SJSA1 (cell line): ENCODE results near the gene NID1. TPM values are rescaled to one million over a fixed set of nuclear protein-coding genes. Genes with fewer than 3 reads are reported as not detected.
"Not testable (repeated sequence)": the region's sequence is repeated elsewhere in the genome, so short reads cannot be mapped to it uniquely, and the experiment has no call there.

Source experiments
- DNase-seq, 2 experiments: peaks; one replicate each; pipeline ENCODE4 v3.0.0-alpha.2; 2015 to 2020; ENCODE audit warnings: low spot score in 2 of 2, low read depth in 1 of 2
- H3K27ac ChIP-seq: fragments of 250-450 bp; sonication (Bioruptor Pico); 2 replicates; pipeline ENCODE4 v1.5.1; 2020; ENCODE audit warnings: mild to moderate bottlenecking, moderate library complexity
- H3K27me3 ChIP-seq: fragments of 250-450 bp; sonication (Bioruptor Pico); replicated peaks from 2 replicates; pipeline ENCODE4 v1.5.1; 2020; ENCODE audit warnings: mild to moderate bottlenecking, moderate library complexity
- H3K36me3 ChIP-seq: fragments of 250-450 bp; sonication (Bioruptor Pico); 2 replicates; pipeline ENCODE4 v1.5.1; 2020; ENCODE audit warnings: mild to moderate bottlenecking
- H3K4me1 ChIP-seq: fragments of 250-450 bp; sonication (Bioruptor Pico); replicated peaks from 2 replicates; pipeline ENCODE4 v1.6.1; 2021; ENCODE audit warnings: mild to moderate bottlenecking
- H3K4me3 ChIP-seq: fragments of 250-450 bp; sonication (Bioruptor Pico); 2 replicates; pipeline ENCODE4 v1.5.1; 2020; ENCODE audit warnings: mild to moderate bottlenecking
- H3K9me3 ChIP-seq: fragments of 250-450 bp; sonication (Bioruptor Pico); replicated peaks from 2 replicates; pipeline ENCODE4 v1.5.1; 2020; ENCODE audit warnings: mild to moderate bottlenecking
- total RNA-seq: library from RNA; depleted of rRNA; stranded (reverse); fragments of >200 nt; shearing (Covaris generic); gene quantifications from 2 replicates; pipeline ENCODE4 v1.2.3, GENCODE V29; 2014

The NID1 gene
- total RNA-seq, 1 experiment from 2014 or later = 47.7 TPM

DNA sequence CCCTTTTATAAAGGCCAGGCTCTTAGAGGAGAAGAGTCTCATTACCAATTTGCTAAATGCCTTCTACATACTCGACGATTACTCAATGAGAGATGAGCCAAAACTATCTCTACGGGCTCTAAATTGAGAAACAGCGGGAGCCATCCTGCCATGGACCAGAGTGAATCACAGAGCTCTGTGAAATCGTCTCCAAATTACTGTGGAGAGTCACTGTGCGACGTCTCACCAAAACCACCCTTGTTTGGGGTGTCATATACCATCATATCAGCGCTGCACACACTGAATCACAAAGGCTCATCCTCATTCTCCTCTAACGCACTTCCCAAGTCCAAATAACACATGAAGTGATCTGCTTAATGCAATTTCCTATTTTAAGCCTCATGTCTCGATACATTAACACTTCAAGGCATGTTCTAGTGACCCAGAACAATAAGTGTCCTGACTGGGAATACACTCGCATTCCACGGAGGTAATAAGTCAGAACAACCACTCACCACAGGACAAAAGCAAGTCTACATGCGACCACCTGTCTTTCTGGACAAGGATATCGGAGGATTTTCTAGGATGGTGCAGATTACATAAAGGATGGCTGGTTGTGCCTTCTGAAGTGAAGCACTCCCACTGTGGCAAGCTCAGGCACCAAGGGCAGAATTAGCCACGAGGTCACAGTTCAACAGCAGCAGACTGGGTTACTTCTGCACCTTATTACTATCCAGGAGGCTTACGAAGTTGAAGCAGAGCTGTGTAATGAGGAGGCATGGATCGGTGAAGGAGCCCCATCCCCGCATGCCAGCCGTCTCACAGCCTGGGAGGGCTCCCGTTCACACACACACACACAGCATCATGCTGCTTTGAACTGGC, 44.3 kb downstream of the NID1 start:
- no peaks in the 10 kb centered on the region for H3K4me1 ChIP-seq

GRCh38 chr1:236018885-236019453, 45.9 kb downstream of the NID1 start:
- peaks cover 19% of the 10 kb centered on the region for H3K36me3 ChIP-seq
- no peaks in the 10 kb centered on the region for H3K9me3 ChIP-seq
- no peak overlapping the region for H3K27ac ChIP-seq
- H3K27me3 ChIP-seq = no peaks in the 10 kb centered on the region
- H3K4me1 ChIP-seq = no peaks in the 10 kb centered on the region
- DNase-seq = no peak
- no peak overlapping the region for H3K4me3 ChIP-seq

More for the DNA sequence above, 44.3 kb downstream of the NID1 start:
- no peak overlapping the region for H3K4me3 ChIP-seq
- H3K27me3 ChIP-seq = no peaks in the 10 kb centered on the region
- H3K27ac ChIP-seq = no peak overlapping the region
- H3K9me3 ChIP-seq = no peaks in the 10 kb centered on the region
- DNase-seq = no peak
- peaks cover 27% of the 10 kb centered on the region for H3K36me3 ChIP-seq

GRCh38 chr1:236016782-236017400, 48.0 kb downstream of the NID1 start:
- no peaks in the 10 kb centered on the region for H3K4me1 ChIP-seq
- H3K36me3 ChIP-seq = peaks cover 10% of the 10 kb centered on the region
- no peak overlapping the region for H3K27ac ChIP-seq
- no peaks in the 10 kb centered on the region for H3K9me3 ChIP-seq
- H3K27me3 ChIP-seq = no peaks in the 10 kb centered on the region
- DNase-seq = no peak
- H3K4me3 ChIP-seq = no peak overlapping the region

DNA sequence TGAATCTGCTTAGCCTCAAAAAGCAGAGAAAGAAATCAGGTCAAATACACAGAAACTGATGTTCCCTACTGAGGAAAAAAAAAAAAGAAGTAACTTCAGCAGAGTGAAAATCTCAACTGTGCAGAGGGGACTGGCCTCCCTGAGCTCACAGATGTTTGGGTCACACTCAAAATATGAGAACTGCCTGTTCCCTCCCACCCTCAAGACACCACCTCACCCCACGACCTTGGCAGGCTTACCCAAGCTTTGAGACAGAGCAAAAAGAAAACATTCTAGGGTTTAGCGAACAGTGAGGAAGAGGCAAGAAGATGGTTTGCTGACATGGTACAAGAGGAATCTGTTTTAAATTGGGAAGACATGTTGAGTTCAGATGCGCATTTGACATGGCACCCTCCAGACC, 48.8 kb downstream of the NID1 start:
- H3K27ac ChIP-seq = no peak overlapping the region
- no peak for DNase-seq
- H3K4me1 ChIP-seq = no peaks in the 10 kb centered on the region
- no peak overlapping the region for H3K4me3 ChIP-seq
- no peaks in the 10 kb centered on the region for H3K9me3 ChIP-seq
- peaks cover 8% of the 10 kb centered on the region for H3K36me3 ChIP-seq
- no peaks in the 10 kb centered on the region for H3K27me3 ChIP-seq

DNA sequence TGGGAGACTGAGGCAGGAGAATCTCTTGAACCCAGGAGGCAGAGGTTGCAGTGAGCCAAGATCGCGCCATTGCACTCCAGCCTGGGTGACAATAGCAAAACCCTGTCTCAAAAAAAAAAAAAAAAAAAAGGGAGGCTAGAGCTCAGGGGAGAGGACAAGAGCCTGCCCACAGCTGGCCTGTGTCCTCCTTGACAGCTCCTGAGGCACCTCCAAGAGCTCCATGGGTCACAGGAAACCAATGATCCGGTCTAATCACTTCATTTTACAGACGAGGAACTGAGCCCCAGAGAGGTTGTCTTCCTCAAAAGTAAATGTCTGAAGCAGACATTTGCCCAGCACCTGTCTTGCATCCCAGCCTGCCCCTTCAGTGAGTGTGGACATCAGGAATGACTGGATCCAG, 49.4 kb downstream of the NID1 start:
- H3K27ac ChIP-seq = no peak overlapping the region
- H3K27me3 ChIP-seq = no peaks in the 10 kb centered on the region
- DNase-seq = no peak
- H3K36me3 ChIP-seq = peaks cover 8% of the 10 kb centered on the region; the same call in 1 of the 2 replicates
- H3K9me3 ChIP-seq = no peaks in the 10 kb centered on the region
- H3K4me1 ChIP-seq = no peaks in the 10 kb centered on the region
- H3K4me3 ChIP-seq = no peak overlapping the region

DNA sequence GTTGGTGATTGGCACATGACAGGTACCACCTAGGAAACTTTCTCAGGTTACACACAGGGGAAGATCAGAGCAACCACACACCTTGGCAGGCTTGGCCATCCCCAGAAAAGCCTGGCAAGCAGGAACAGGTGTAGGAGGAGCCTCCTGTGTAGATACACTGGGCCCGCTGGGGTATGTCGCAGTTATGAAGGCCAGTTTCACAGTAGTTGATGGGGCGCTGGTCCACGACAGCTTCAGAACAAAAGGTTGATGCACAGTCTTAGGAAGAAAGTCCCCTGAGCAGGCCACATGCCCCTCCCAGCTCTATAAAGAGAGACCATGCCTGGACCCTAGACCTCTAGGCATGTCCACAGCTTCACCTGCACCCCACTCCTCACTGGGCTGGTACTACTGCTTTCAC, 51.6 kb downstream of the NID1 start:
- Histone ChIP-seq H3K27ac (no peak overlapping the region), H3K27me3 (no peaks in the 10 kb centered on the region), H3K4me3 (no peak overlapping the region), H3K36me3 (peaks cover 8% of the 10 kb centered on the region; the same call in 1 of the 2 replicates), H3K9me3 (no peaks in the 10 kb centered on the region), H3K4me1 (no peaks in the 10 kb centered on the region)
- no peak for DNase-seq

DNA sequence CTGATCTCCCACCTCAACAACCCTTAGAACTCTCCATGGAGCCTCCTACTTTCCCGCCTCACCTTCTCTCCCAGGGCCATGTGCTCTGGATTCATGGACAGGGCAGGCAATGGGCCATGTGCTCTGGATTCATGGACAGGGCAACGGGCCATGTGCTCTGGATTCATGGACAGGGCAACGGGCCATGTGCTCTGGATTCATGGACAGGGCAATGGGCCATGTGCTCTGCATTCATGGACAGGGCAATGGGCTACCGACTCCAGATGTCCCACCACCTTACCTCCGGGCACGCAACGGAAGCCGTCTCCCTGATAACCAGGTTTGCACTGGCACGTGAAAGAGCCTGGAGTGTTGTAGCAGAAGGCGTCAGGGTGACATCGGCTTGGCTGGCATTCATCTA, 53.2 kb downstream of the NID1 start:
- no peaks in the 10 kb centered on the region for H3K9me3 ChIP-seq
- H3K36me3 ChIP-seq = peaks cover 9% of the 10 kb centered on the region
- no peak overlapping the region for H3K27ac ChIP-seq
- H3K4me3 ChIP-seq = no peak overlapping the region
- no peaks in the 10 kb centered on the region for H3K27me3 ChIP-seq
- H3K4me1 ChIP-seq = no peaks in the 10 kb centered on the region
- DNase-seq = no peak

DNA sequence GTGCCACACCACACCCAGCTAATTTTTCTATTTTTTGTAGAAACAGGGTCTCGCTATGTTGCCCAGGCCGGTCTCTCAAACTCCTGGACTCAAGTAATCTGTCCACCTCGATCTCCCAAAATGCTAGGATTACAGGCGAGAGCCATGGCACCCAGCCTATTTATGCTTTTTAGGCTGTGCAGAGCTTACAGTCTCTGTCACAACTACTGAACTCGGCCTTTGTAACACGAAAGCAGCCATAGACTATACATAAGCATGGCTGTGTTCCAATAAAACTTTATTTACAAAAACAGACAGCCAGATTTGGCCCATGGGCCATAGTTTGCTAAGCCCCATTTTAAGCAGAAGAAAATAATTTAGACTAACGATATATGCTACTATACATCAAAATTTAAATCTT, 54.4 kb downstream of the NID1 start:
- no peaks in the 10 kb centered on the region for H3K9me3 ChIP-seq
- no peaks in the 10 kb centered on the region for H3K4me1 ChIP-seq
- no peak for DNase-seq
- no peak overlapping the region for H3K27ac ChIP-seq
- H3K36me3 ChIP-seq = peaks cover 7% of the 10 kb centered on the region
- H3K27me3 ChIP-seq = no peaks in the 10 kb centered on the region
- H3K4me3 ChIP-seq = no peak overlapping the region

GRCh38 chr1:236009857-236010256, 55.0 kb downstream of the NID1 start:
- no peaks in the 10 kb centered on the region for H3K4me1 ChIP-seq
- no peak overlapping the region for H3K4me3 ChIP-seq
- no peaks in the 10 kb centered on the region for H3K27me3 ChIP-seq
- DNase-seq = peak in 1 of 2 experiments; percentile 37
- H3K36me3 ChIP-seq = peaks cover 7% of the 10 kb centered on the region
- no peak overlapping the region for H3K27ac ChIP-seq
- H3K9me3 ChIP-seq = no peaks in the 10 kb centered on the region

DNA sequence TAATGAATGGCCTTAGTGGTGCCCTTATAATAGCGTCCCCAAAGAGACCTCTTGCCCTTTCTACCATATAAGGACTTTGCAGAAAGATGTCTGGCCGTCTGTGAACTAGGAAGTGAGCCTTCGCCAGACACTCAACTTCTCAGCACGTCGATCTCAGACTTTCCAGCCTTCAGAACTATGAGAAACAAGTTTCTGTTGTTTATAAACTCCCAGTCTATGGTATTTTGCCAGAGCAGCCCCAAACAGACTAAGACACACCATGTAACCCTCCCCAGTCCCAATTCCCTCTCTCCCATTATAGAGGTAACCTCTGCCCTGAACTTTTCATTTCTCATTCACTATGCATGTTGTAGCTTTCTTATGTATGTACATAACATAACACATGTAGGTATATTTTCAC, 55.7 kb downstream of the NID1 start:
- H3K4me1 ChIP-seq = no peaks in the 10 kb centered on the region
- H3K9me3 ChIP-seq = no peaks in the 10 kb centered on the region
- H3K36me3 ChIP-seq = peaks cover 7% of the 10 kb centered on the region
- H3K27me3 ChIP-seq = no peaks in the 10 kb centered on the region
- H3K4me3 ChIP-seq = no peak overlapping the region
- no peak for DNase-seq
- H3K27ac ChIP-seq = no peak overlapping the region

DNA sequence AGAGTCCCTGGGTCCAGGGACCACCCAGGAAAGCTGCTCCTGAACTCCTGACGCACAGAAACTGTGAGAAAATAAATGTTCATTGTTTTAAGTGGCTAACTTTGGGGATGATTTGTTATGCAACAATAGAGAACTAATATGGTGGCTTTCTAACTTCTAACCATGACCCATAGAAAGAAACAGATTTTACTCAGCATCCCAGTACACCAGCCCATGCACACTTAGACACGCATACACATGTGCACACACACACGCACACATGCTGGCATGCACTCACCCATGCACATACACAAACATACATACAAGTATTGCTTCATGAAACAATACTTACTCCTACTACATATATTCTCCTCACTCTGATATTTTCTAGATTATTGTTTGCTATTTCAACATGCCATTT, 57.1 kb downstream of the NID1 start:
- no peaks in the 10 kb centered on the region for H3K27me3 ChIP-seq
- no peak for DNase-seq
- no peak overlapping the region for H3K27ac ChIP-seq
- peaks cover 7% of the 10 kb centered on the region for H3K36me3 ChIP-seq
- no peak overlapping the region for H3K4me3 ChIP-seq
- no peaks in the 10 kb centered on the region for H3K4me1 ChIP-seq
- no peaks in the 10 kb centered on the region for H3K9me3 ChIP-seq

- not testable (repeated sequence) for H3K27ac ChIP-seq, H3K27me3 ChIP-seq, DNase-seq, H3K4me3 ChIP-seq, H3K36me3 ChIP-seq, H3K9me3 ChIP-seq
- peaks cover 18% of the 10 kb centered on the region for H3K4me1 ChIP-seq
These were observed 61.8 kb downstream of the NID1 start for GRCh38 chr1:236003058-236003457.

DNA sequence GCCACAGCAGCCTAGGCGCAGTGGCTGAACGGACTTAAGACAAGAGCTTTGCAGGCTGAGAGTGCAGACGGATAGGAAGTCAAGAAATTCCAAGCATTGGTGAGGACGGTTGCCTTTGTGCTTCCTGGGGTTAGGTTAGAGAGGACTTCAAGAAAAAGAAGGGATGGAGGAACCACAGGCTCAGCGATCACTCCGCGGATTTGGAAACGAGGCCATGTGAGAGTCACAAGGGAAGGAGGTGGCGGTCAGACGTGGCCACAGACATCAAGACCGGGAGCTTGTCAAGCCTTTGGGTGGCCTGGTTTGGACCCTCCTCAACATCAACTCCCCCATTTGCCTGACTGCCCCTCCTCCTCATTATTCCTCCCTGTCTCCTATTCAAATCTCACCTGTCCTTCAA, 62.3 kb downstream of the NID1 start:
- no peaks in the 10 kb centered on the region; the same call in 1 of the 2 replicates for H3K36me3 ChIP-seq
- H3K27ac ChIP-seq = no peak overlapping the region
- H3K4me3 ChIP-seq = no peak overlapping the region
- no peaks in the 10 kb centered on the region for H3K9me3 ChIP-seq
- no peaks in the 10 kb centered on the region for H3K27me3 ChIP-seq
- no peak for DNase-seq
- peaks cover 22% of the 10 kb centered on the region for H3K4me1 ChIP-seq

GRCh38 chr1:236002025-236002390, 62.9 kb downstream of the NID1 start:
- no peaks in the 10 kb centered on the region for H3K9me3 ChIP-seq
- no peak overlapping the region for H3K27ac ChIP-seq
- H3K36me3 ChIP-seq = no peaks in the 10 kb centered on the region; the same call in 1 of the 2 replicates
- no peaks in the 10 kb centered on the region for H3K27me3 ChIP-seq
- no peak for DNase-seq
- H3K4me1 ChIP-seq = peaks cover 24% of the 10 kb centered on the region
- no peak overlapping the region for H3K4me3 ChIP-seq
